GM18505 (cell line): Measurements from ENCODE around the gene GPR4.

Experiments used
- ATAC-seq: cut with Tn5 transposase; IDR thresholded peaks from one replicate; pipeline ENCODE4 v1.9.1; 2021; ENCODE audit not compliant: unreplicated experiment
- POLR2A ChIP-seq: IDR thresholded peaks from 4 replicates; pipeline ENCODE4 v1.6.1; 2011; ENCODE audit warnings: borderline replicate concordance; ENCODE audit not compliant: insufficient read depth, insufficient read length; ENCODE audit errors: extremely low read depth

GPR4 gene

DNA sequence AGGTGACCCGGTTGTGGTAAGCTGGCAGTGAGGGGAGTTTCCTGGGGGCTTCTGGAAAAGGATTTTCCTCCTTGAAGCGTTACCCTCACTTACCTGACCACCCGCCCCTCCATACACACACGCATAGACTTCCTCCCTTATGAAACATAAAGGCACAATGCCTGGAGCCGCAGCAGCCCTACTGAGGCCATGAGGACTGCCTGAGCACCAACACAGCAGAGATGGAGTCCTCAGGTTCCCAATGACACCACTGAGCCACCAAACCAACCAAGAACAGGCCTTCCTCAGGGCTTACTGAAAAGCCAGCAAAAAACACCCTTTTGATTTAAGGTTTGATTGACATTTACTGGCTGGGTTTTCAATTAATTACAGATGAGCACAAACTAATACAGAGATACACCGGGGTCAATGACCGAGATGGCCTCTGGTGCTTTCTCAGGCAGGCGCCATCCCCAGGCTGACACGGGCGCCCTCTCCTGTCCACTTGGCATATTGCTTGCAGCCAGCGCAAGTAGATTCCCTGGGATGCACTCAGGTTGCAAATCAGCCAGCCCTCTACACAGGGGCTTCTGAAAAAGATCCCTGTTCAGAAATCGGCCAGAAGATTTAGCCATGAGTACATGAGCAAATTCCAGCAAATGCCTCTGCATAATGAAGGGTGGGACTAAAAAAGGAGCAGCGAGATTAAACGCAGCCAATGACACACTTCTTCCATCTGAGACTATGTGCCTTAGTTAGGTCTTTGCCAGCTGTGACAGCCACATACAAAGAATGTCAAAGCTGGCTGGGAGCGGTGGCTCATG, 32.2 kb downstream of the GPR4 start:
- TF ChIP-seq POLR2A, result no peak
- no peak for ATAC-seq

DNA sequence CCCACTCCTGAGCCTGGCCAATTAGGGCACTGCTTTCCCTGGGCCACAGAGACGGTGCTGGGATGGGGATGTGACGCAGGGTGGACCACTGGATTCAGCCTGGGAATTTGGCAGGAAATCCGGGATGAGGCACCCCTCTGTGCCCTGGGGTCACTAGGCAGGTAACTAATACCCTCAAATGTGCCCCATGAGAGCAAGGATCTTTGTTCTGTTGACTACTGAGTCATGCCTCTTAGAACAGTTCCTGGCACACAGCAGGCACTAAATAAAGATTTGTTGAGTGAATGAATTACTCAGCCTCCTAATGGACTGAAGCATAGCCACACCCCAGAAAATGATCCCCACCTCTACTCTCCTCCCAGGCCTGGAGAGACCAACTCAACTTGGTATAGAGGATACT, 33.3 kb downstream of the GPR4 start:
- no peak for TF ChIP-seq POLR2A
- ATAC-seq, result no peak

DNA sequence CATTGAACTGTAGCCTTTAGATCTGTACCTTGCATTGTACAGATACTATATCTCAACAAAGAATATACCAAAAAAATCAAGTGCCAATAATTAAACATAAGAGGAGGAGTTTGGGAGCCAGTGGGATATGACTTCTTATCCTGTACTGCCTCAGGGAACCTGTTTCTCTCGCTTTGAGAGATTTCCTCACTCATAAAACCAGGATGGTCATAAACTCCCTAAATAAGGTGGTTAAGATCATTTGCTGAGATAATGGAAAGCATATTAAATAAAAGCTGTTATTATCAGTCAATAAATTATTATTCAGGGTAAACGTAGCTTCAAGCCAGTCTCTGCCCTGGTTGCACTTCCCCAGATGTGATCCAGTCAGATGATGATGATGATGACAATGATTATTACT, 34.4 kb downstream of the GPR4 start:
- ATAC-seq, result no peak

DNA sequence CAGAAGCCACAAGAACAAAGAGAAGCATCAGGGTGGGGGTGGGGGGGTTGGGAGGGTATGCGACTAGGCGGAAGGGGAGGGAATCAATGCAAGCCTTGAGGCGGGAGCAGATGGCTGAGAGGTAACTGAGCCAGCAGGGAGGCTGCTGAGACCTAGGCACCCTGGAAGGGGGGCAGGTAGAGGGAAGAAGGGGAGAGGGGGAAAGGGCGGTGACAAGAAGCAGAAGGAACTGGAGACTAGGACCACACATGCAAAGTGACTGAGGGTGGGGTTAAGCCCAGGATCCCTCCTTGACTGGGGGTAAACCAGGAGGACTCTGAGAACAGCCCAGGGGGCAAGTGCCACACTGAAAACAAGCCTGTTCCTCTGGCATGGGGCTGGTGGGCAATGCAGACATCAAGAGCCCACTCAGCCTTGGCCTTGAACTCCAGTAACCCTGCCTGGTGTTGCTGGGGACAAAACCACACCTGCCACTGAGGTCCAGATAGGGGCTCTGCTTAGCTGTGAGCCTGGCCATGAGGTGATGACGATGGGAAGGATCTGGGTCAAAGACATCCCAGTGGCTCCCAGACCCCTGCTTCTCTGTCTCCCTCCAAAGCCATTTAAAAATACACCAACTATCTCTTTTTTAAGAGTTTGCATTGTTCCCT, 37.8 kb downstream of the GPR4 start:
- TF ChIP-seq POLR2A, result no peak
- no peak for ATAC-seq

More for the DNA sequence above, 34.4 kb downstream of the GPR4 start:
- TF ChIP-seq POLR2A, result no peak

DNA sequence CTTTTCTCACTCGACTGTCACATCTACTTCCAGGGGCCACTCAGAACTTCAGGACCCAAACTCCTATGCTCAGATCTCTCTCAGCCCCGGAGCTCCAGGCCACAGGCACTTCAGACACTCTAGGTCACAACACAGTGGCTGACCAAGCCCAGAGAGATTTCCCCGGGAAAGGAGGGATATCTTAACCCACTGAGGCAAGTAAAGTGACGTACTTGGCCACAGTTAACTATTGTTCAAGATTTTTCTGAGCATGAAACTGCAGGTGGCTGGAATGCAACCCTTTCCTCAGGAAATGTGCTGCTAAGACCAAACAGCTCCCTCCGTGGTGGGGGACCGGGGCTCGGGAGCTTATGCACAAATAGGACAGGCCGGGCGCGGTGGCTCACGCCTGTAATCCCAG, 41.3 kb downstream of the GPR4 start:
- no peak for TF ChIP-seq POLR2A
- no peak for ATAC-seq

DNA sequence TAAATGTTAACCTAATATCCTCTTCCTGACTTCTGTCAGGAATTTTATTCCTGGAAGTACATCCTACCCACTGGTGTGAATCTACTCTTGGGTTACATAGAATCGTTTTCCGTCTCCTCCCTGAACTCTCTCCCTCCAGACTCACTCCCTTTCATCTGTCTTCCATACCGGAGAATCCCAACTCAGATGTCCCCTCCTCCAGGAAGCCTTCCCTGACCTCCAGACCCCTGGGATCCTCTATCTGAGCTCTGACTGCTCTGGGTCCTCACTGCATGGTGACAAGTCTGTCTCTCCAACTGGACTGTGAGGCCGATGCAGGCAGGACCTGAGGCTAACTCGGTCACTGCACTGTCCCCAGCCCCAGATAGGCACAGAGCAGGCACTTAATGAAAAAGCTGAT, 42.0 kb downstream of the GPR4 start:
- no peak for ATAC-seq
- no peak for TF ChIP-seq POLR2A

DNA sequence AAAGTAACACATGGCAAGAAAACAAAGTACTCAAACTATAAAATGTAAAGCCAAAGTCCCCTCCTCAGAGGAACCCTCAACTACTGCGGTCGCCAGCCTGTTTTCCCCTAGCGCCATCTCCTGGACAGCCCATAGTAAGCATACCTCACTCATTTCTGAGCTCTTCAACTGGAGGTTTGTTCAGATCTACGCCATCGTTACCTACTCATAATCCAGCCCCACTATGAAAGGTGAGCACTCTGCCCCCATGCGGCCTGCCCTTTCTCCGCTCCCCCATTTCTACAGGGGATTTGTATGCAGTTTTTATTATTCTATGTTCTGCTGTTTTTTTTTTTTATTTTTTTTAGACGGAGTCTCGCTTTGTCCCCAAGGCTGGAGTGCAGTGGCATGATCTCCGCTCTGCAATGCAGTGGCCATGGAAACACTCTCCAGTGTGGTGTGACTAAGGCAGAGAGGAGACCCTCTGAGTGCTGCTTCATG, 43.6 kb downstream of the GPR4 start:
- peak; percentile 73 for ATAC-seq
- TF ChIP-seq POLR2A, result no peak

DNA sequence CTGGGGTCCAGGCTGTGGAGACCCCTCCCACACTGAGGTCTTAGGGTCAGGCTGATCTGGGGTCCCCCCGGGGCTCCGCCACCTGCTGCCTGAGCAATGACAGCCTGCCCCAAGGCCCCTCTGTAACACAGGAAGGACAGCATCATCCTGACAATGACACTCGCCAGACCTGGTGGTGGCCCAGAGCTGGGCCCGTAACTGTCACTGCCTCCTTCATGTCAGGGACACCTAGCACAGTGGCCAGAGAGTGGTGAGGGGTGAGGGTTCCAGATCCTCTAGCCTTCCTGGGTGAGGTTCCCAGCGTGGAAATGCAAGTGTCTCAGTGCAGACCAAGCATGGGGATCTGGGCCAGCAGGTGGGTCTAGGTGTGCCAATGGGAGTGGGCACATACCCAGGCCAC, 45.2 kb downstream of the GPR4 start:
- TF ChIP-seq POLR2A, result no peak
- ATAC-seq, result no peak

DNA sequence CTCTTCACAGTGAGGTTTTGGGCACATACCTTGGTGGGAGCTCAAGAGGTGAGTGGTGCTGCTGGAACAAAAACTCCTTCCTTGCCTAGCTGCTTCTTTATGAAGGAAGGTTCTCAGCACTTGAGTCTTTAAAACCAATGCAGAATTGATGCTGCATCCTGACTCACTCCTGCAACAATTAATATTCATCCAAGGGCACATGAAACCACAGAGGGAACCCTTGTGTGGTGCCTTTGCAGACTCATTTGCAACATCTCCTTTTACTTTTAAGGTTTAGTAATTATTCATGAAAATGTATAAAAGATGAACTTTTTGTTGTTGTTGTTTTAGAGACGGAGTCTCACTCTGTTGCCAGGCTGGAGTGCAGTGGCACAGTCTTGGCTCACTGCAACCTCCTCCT, 47.5 kb downstream of the GPR4 start:
- TF ChIP-seq POLR2A, result no peak
- ATAC-seq, result no peak

DNA sequence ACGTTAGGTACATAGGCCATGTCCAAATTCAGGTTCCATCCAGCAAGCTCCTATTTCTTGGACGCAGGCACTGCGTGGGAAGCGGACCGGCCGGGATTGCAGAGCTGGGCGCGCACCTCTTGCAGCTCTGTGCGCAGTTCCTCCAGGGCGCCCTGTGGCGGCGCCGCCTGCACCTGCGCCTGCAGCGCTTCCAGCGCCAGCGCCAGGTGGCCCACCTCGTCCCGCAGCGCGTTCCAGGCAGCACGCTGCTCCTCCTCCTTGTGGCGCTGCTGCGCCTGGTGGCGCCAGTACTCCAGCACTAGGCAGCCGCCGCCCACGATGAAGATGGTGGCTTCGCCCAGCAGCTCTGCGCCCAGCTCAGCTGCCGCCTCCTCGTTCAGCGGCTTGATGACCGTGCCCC, 48.5 kb downstream of the GPR4 start:
- no peak for ATAC-seq
- no peak for TF ChIP-seq POLR2A

DNA sequence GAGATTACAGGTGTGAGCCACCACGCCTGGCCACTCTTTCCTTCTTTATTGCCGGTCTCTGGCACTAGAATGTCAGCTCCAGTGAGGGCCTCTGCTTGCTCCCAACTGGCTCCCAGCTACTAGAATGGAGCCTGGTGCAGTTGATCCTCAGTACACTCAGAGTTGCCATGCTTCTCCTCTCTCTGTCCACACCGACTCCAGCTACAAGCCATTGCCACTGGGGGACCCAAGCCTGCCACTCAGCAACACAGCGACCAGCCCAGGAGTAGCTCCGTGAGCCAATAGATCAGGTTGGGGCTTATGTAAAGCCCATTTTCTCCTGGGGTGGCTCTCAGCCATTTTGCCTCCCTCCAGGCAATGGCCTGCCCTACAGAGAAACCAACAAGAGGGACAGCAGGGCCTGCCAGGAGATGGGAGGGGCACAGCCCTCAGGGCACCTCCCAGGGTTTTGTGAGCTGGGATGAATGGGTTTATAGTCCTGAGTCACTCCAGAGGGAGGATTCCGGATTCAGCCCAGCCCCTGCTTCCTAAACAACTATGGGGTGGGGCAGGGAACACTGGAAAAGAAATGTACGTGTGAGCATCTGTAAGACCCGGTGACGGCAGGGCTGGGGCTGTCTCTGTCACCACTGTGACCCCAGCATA, 53.9 kb downstream of the GPR4 start:
- no peak for TF ChIP-seq POLR2A
- no peak for ATAC-seq

DNA sequence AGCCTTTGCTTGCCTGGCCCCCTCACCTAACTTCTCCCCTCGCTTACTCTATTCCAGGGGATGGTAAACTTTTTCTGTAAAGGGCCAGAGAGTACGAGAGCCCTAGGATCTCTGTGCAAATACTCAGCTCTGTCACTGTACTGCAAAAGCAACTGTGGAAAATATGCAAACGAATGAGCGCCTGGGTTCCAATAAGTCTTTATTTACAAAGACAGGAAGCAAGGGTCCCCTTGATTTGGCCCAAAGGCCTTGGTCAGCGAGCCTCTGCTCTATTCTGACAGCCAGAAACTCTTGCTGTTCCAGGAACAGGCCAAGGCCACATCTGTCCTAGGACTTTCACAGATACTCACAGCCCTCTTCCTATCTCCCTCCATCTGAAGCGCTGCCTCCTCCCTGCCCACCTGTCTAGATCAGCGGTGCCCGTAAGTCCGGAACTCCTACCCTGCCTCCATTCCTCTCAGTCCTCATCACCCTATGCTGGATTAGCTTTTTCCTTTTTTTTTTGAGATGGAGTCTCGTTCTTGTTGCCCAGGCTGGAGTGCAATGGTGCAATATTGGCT, 54.7 kb downstream of the GPR4 start:
- no peak for ATAC-seq
- TF ChIP-seq POLR2A, result no peak

DNA sequence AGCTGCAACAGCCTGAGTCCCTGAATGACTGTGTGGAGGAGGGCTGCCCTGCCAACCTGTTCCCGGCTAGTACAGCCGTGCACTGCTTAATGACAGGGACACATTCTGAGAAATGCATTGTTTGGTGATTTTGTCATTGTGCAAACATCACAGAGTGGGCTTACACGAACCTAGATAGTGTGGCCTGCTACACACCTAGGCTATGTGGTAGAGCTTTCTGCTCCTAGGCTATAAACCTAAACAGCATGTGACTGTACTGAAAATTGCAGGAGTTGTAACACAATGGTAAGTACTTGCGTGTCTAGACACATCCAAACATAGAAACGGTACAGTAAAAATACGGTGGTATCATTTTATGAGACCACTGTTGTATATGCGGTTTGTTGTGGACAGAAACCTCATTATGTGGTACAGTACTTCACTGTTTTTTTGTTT, 59.8 kb downstream of the GPR4 start:
- ATAC-seq, result no peak
- TF ChIP-seq POLR2A, result no peak
